PFSK-1 (cell line): ENCODE data around the gene CLMN.

Source experiments
- FOXP2 ChIP-seq: optimal IDR thresholded peaks from 2 replicates; pipeline ENCODE3; 2011; ENCODE audit warnings: borderline replicate concordance, control low read depth, inconsistent platforms; ENCODE audit not compliant: insufficient read depth; ENCODE audit errors: extremely low read length, extremely low read depth
- POLR2AphosphoS5 ChIP-seq: IDR thresholded peaks from 2 replicates; pipeline ENCODE4 v1.6.1; 2012; ENCODE audit warnings: low read depth, mild to moderate bottlenecking, control low read depth, low read length, moderate library complexity
- SIN3A ChIP-seq: IDR thresholded peaks from 2 replicates; pipeline ENCODE4 v1.6.1; 2012; ENCODE audit warnings: mild to moderate bottlenecking, low read length, moderate library complexity, borderline replicate concordance; ENCODE audit not compliant: insufficient read depth
- TAF1 ChIP-seq: IDR thresholded peaks from 2 replicates; pipeline ENCODE4 v1.6.1; 2012; ENCODE audit warnings: low read length, control low read depth, borderline replicate concordance; ENCODE audit not compliant: insufficient read depth
- TF ChIP-seq, protein P1 (sequence below), 2 experiments: IDR thresholded peaks; 2 replicates each; pipeline versions ENCODE4 v1.6.1 to v1.8.0; 2011 to 2012; ENCODE audit warnings: low read depth in 2 of 2, low read length in 2 of 2, control low read depth in 1 of 2, inconsistent platforms in 1 of 2, mild to moderate bottlenecking in 1 of 2, moderate library complexity in 1 of 2; ENCODE audit not compliant: insufficient read depth in 1 of 2

The CLMN gene

DNA sequence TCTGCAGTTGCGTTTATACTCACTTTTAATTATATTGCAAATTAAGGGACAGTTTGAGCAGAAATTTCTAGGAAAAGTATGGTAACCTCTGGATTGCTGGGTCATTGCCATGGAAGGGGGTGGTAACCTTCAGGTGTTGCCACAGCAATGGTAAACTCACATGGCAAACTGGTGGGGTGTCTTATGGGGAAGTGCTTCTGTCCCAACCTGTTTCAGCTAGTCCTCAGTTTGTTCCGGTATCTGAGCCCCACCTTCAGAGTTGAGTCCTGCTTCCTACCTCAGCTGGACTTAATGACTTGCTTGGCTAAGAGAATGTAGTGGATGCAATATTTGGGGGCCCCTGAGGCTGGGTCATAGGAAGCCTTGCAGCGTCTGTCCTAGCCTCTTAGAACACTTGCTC lies 7.3 kb upstream of the CLMN start:
- TF ChIP-seq TAF1 (no peak), SIN3A (no peak), FOXP2 (no peak), POLR2AphosphoS5 (no peak)
- TF ChIP-seq, protein P1, sequence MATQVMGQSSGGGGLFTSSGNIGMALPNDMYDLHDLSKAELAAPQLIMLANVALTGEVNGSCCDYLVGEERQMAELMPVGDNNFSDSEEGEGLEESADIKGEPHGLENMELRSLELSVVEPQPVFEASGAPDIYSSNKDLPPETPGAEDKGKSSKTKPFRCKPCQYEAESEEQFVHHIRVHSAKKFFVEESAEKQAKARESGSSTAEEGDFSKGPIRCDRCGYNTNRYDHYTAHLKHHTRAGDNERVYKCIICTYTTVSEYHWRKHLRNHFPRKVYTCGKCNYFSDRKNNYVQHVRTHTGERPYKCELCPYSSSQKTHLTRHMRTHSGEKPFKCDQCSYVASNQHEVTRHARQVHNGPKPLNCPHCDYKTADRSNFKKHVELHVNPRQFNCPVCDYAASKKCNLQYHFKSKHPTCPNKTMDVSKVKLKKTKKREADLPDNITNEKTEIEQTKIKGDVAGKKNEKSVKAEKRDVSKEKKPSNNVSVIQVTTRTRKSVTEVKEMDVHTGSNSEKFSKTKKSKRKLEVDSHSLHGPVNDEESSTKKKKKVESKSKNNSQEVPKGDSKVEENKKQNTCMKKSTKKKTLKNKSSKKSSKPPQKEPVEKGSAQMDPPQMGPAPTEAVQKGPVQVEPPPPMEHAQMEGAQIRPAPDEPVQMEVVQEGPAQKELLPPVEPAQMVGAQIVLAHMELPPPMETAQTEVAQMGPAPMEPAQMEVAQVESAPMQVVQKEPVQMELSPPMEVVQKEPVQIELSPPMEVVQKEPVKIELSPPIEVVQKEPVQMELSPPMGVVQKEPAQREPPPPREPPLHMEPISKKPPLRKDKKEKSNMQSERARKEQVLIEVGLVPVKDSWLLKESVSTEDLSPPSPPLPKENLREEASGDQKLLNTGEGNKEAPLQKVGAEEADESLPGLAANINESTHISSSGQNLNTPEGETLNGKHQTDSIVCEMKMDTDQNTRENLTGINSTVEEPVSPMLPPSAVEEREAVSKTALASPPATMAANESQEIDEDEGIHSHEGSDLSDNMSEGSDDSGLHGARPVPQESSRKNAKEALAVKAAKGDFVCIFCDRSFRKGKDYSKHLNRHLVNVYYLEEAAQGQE (IDR thresholded peaks at IDR 0.05; ENCODE audit: insufficient read depth in 1 of 2, low read depth in 2 of 2, low read length in 2 of 2): no peak

DNA sequence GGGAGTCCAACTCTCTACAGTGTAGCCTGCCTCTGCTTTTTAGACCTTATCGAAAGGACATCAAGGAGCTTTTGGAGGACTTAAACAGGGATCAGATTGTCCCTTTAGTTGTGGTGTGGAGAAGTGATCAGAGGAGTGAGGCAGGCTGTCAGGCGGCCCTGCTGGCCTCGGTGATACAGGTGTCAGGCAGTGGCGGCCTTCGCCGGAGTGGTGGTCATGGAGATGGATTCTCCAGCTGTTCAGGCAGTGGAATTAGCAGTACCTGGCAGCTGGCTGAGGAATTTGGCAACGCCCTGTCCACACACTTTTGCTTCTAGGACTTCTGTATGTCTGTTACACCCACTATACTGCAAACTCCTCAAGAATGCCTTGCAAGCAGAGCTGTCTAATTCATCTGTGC lies 4.2 kb upstream of the CLMN start:
- TF ChIP-seq POLR2AphosphoS5 (no peak), FOXP2 (no peak), TAF1 (no peak), SIN3A (no peak)
- TF ChIP-seq, protein P1 (IDR thresholded peaks at IDR 0.05; ENCODE audit: insufficient read depth in 1 of 2, low read depth in 2 of 2, low read length in 2 of 2): no peak

DNA sequence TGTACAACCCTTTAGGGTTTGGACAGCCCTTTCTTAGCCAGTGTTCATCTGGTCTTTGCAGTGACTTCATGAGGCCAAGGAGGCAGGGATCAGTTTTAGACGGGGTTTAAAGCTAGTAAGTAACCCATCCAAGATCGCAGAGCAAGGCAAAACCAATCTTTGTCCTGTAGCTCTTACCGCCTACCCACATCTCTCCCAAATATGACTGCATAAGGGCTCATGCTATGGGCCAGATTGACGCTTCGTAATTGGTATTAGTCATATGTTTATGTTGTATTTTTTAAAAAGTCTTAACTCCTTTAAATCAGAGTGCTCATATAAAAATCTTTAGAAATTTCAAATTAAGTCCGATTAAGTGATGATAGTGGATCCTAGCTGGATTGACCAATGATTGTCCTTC lies 3.7 kb upstream of the CLMN start:
- TF ChIP-seq, protein P1 (IDR thresholded peaks at IDR 0.05; ENCODE audit: insufficient read depth in 1 of 2, low read depth in 2 of 2, low read length in 2 of 2): no peak
- TF ChIP-seq FOXP2: no peak
- TF ChIP-seq SIN3A: no peak
- no peak for TF ChIP-seq POLR2AphosphoS5
- no peak for TF ChIP-seq TAF1

DNA sequence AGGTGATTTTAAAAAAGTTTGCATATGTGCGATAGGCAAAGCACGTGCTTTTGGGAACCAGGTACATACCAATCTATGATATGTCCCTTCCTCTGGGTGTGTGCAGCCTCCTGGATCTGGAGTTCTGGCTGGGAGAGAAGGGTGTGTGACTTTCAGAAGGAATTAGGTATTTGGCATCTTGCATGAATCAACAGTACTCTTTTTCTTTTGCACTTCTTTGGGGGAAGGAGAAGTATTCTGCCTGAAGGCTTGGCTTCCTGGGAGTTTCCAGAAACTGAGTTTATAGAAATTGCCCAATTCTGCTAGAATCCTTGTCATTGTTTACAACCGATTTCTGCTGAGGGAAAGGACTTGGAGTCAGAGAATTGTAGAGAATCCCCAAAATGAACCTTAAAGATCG lies 2.9 kb upstream of the CLMN start:
- TF ChIP-seq TAF1: no peak
- TF ChIP-seq FOXP2: no peak
- TF ChIP-seq SIN3A: no peak
- no peak for TF ChIP-seq POLR2AphosphoS5
- TF ChIP-seq, protein P1 (IDR thresholded peaks at IDR 0.05; ENCODE audit: insufficient read depth in 1 of 2, low read depth in 2 of 2, low read length in 2 of 2): no peak
